Left forelimb (tissue), 1 donor: ENCODE data around the gene MGAT5B.
"Not testable (repeated sequence)": the region's sequence is repeated elsewhere in the genome, so short reads cannot be mapped to it uniquely, and the experiment has no call there.

Experiments
- DNase-seq: peaks from one replicate; pipeline ENCODE4 v3.0.0-alpha.2; 2018; ENCODE audit warnings: low spot score

The MGAT5B gene

GRCh38 chr17:76848670-76849069 is 19.5 kb upstream of the MGAT5B start:
- DNase-seq, result no peak

GRCh38 chr17:76849160-76849559 is 19.0 kb upstream of the MGAT5B start:
- DNase-seq, result not testable (repeated sequence)

GRCh38 chr17:76852843-76853242 is 15.4 kb upstream of the MGAT5B start:
- no peak for DNase-seq

GRCh38 chr17:76855105-76855504 is 13.1 kb upstream of the MGAT5B start:
- no peak for DNase-seq

GRCh38 chr17:76862079-76862478 is 6.1 kb upstream of the MGAT5B start:
- no peak for DNase-seq

- DNase-seq, result no peak
Measured at GRCh38 chr17:76862494-76862893, 5.7 kb upstream of the MGAT5B start.

- DNase-seq, result no peak
Measured at GRCh38 chr17:76864024-76864423, 4.2 kb upstream of the MGAT5B start.

GRCh38 chr17:76865174-76865573 is 3.0 kb upstream of the MGAT5B start:
- no peak for DNase-seq

GRCh38 chr17:76866203-76866602 is 2.0 kb upstream of the MGAT5B start:
- no peak for DNase-seq

- no peak for DNase-seq
Measured at GRCh38 chr17:76866774-76867577, 1.2 kb upstream of the MGAT5B start.

- DNase-seq, result no peak
Measured at GRCh38 chr17:76867578-76868175, 527 bp upstream of the MGAT5B start.

GRCh38 chr17:76868669-76869495 is 678 bp downstream of the MGAT5B start:
- DNase-seq, result no peak

GRCh38 chr17:76869496-76870376 is 1.5 kb downstream of the MGAT5B start:
- no peak for DNase-seq

- DNase-seq, result no peak
Measured at GRCh38 chr17:76870377-76870714, 2.1 kb downstream of the MGAT5B start.

GRCh38 chr17:76871668-76872067 is 3.5 kb downstream of the MGAT5B start:
- DNase-seq, result no peak

- DNase-seq, result no peak
Measured at GRCh38 chr17:76872221-76872873, 4.1 kb downstream of the MGAT5B start.

GRCh38 chr17:76872874-76873221 is 4.6 kb downstream of the MGAT5B start:
- no peak for DNase-seq

- no peak for DNase-seq
Measured at GRCh38 chr17:76873856-76874255, 5.7 kb downstream of the MGAT5B start.

GRCh38 chr17:76877437-76877836 is 9.2 kb downstream of the MGAT5B start:
- DNase-seq, result no peak

GRCh38 chr17:76878568-76878967 is 10.4 kb downstream of the MGAT5B start:
- no peak for DNase-seq

- no peak for DNase-seq
Measured at GRCh38 chr17:76879254-76879653, 11.1 kb downstream of the MGAT5B start.

GRCh38 chr17:76879691-76880090 is 11.5 kb downstream of the MGAT5B start:
- no peak for DNase-seq
